Calu3 (cell line): ENCODE measurements around the gene ADAM8. TPM values are rescaled to one million over a fixed set of nuclear protein-coding genes. Genes with fewer than 3 reads are reported as not detected.

Experiments used
- BruUV-seq: library from RNA; stranded (reverse); fragments of 400-500 nt; replicated peaks from 2 replicates; lab custom pipeline; 2021; lab: Mats Ljungman, UMichigan
- CTCF ChIA-PET: fragments of 300-600 bp; sonication (Branson Sonifier 250); formaldehyde crosslinking; loops from one replicate; lab custom pipeline; 2022; ENCODE audit warnings: antibody characterized with exemption; lab: Charles Lee
- DNase-seq: peaks from one replicate; pipeline ENCODE4 v3.0.0; 2022
- H3K27ac Mint-ChIP-seq: one replicate; pipeline ENCODE4 v1.8.0; 2022; ENCODE audit warnings: mixed read lengths; ENCODE audit not compliant: unreplicated experiment
- H3K27me3 Mint-ChIP-seq: one replicate; pipeline ENCODE4 v1.8.0; 2022; ENCODE audit warnings: mixed read lengths; ENCODE audit not compliant: unreplicated experiment
- H3K36me3 Mint-ChIP-seq: one replicate; pipeline ENCODE4 v1.8.0; 2022; ENCODE audit warnings: mild to moderate bottlenecking, moderate library complexity, mixed read lengths; ENCODE audit not compliant: insufficient read depth, unreplicated experiment
- H3K4me1 Mint-ChIP-seq: one replicate; pipeline ENCODE4 v1.8.0; 2022; ENCODE audit warnings: mild to moderate bottlenecking, low read depth, mixed read lengths; ENCODE audit not compliant: unreplicated experiment
- H3K4me3 Mint-ChIP-seq: one replicate; pipeline ENCODE4 v1.8.0; 2022; ENCODE audit warnings: mild to moderate bottlenecking, low read depth, moderate library complexity, mixed read lengths; ENCODE audit not compliant: unreplicated experiment
- H3K9me3 Mint-ChIP-seq: one replicate; pipeline ENCODE4 v1.8.0; 2022; ENCODE audit warnings: low read depth, mixed read lengths; ENCODE audit not compliant: unreplicated experiment
- intact Hi-C: fragments of 100-400 bp; cut with micrococcal nuclease; formaldehyde crosslinking; loops from one replicate; pipeline ENCODE4 v1.10.0; 2022; ENCODE audit not compliant: unreplicated experiment
- total RNA-seq: library from RNA; stranded (reverse); gene quantifications from 2 replicates; pipeline ENCODE4 v1.2.3, GENCODE V29; 2022
- TF ChIP-seq, protein P1 (sequence below): fragments of 200-600 bp; IDR thresholded peaks from one replicate; pipeline ENCODE4 v1.8.0; 2022; ENCODE audit warnings: antibody characterized with exemption; ENCODE audit not compliant: unreplicated experiment

Gene ADAM8
- total RNA-seq, 1 experiment from 2014 or later: 40.4 TPM

DNA sequence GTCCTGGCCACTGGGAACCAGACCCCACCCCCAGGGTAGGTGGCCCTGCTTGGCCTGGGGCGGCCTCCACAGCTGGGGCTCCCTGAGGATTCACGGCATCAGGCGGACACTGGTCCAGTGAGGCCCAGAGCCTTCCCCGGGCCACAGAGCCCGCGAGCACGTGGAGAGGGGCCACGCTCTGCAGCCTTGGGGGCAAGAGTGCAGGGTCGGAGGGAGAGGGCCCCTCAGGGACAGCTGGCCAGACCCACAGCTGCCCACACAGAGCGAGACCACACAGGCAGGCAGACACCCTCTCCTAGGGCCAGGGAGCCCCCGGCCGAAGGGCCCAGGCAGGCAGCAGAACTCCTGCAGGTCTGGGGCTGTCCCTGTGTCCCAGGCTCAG lies 28.3 kb downstream of the ADAM8 start:
- CTCF ChIA-PET: no interaction called here
- no peak for DNase-seq
- H3K27ac Mint-ChIP-seq: no peak overlapping the region
- TF ChIP-seq, protein P1, sequence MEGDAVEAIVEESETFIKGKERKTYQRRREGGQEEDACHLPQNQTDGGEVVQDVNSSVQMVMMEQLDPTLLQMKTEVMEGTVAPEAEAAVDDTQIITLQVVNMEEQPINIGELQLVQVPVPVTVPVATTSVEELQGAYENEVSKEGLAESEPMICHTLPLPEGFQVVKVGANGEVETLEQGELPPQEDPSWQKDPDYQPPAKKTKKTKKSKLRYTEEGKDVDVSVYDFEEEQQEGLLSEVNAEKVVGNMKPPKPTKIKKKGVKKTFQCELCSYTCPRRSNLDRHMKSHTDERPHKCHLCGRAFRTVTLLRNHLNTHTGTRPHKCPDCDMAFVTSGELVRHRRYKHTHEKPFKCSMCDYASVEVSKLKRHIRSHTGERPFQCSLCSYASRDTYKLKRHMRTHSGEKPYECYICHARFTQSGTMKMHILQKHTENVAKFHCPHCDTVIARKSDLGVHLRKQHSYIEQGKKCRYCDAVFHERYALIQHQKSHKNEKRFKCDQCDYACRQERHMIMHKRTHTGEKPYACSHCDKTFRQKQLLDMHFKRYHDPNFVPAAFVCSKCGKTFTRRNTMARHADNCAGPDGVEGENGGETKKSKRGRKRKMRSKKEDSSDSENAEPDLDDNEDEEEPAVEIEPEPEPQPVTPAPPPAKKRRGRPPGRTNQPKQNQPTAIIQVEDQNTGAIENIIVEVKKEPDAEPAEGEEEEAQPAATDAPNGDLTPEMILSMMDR: no peak
- no peaks in the 10 kb centered on the region for H3K9me3 Mint-ChIP-seq
- intact Hi-C loops: no loop called here
- peaks cover 10% of the 10 kb centered on the region for H3K4me1 Mint-ChIP-seq
- H3K27me3 Mint-ChIP-seq: peaks cover 42% of the 10 kb centered on the region
- no peak overlapping the region for H3K4me3 Mint-ChIP-seq
- no TSS peak for BruUV-seq
- H3K36me3 Mint-ChIP-seq: no peaks in the 10 kb centered on the region

DNA sequence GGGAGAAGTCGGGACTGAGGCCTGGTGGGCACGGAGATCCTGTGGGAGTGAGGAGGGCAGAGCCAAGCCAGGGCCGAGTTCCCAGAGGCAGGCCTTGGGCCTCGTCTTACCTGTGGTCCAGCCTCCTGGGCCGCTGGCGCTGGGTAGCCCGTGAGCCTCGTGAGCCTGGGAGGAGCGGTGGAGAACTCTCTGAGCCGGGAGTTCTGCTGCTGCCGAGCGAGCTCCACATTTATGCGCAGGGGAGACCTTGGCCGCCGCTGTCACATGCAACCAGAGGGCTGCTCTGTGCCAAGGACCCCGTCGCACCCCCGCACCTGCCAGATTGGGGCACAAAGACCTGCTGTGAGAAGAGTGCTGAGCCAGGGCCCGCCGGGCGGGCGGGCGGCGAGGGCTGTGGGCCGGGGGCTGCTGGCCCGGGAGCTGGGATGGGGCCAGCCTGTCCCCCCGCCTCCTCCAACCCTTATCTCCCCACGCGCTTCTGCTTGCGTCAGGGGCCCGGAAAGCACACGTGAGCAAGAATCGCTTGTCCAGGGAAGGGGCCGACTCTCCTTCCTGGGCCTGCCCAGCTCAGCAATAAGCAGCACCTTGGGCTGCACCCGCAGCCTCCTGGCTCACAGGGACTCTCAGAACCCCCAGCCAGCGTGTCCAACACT lies 28.9 kb downstream of the ADAM8 start:
- Mint-ChIP-seq H3K4me3 (no peak overlapping the region), H3K9me3 (no peaks in the 10 kb centered on the region), H3K4me1 (peaks cover 15% of the 10 kb centered on the region), H3K36me3 (no peaks in the 10 kb centered on the region), H3K27me3 (peaks cover 47% of the 10 kb centered on the region), H3K27ac (no peak overlapping the region)
- DNase-seq: no peak
- TF ChIP-seq, protein P1: no peak
- intact Hi-C loops: no loop called here
- CTCF ChIA-PET: interaction anchor here (0.6 kb wide), 1 partner anchor 9 kb away, joined by 5 read pairs; no protein-coding TSS in a partner anchor
- BruUV-seq: no TSS peak

DNA sequence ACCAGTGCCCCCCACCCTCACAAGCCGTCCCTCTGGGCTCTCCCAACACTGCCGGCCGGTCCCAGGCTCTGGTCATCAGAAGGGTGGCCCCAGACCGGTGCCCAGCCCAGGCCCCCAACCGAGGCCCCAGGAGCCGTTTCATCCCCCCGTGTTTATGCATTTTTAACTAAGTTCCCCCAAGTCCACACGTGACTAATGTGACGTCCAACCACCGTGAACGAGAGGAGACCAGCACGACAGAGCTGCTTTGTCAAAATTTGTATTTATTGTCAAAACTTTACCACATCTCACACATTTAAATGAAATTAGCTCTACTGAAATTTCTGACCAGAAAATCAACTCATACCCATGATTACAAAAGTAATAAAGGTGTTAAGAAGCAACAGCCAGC lies 30.4 kb downstream of the ADAM8 start:
- DNase-seq: no peak
- Mint-ChIP-seq H3K4me1 (peaks cover 17% of the 10 kb centered on the region), H3K27ac (no peak overlapping the region), H3K27me3 (peaks cover 55% of the 10 kb centered on the region), H3K4me3 (no peak overlapping the region), H3K36me3 (no peaks in the 10 kb centered on the region), H3K9me3 (no peaks in the 10 kb centered on the region)
- no TSS peak for BruUV-seq
- intact Hi-C loops: no loop called here
- TF ChIP-seq, protein P1: no peak
- CTCF ChIA-PET: no interaction called here

DNA sequence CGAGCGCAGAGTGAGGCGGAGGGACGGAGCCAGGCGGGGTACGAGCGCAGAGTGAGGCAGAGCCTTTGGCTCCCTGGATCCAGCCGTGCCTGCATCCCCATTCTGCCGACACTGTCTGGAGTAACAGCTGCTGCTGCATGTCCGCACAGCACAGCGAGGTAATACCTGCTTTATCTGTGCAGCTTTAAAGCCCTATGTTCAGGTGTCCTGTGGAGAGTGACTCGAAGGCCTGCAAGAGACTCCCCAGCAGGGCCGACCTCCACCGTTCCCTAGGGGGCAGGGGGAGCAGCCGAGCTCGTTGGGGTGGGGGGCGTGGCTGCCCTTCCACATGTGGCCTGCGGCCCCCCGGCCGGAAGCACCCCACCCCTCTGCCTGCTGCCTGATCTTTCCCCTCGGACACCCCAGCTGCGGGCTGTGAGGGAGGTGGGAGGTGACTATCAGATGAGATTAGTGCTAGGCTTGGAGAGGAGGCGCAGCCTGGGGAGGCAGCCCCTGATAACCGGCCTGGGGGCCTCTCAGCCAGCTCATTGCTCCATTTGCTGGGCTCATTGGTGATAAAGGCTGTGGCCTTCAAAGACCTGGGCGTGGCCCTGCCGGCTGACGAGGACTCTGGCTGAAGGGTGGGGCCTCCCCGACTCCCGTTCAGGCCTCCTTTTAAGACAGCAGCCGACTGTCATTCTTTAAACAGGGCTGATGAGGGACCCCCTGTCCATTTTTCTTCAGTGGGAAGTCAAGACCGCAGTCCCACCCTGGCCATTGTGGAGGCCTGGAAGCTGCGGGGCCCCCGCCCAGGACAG lies 31.0 kb downstream of the ADAM8 start:
- Mint-ChIP-seq H3K9me3 (no peaks in the 10 kb centered on the region), H3K27ac (no peak overlapping the region), H3K4me3 (no peak overlapping the region), H3K27me3 (peaks cover 55% of the 10 kb centered on the region), H3K4me1 (peaks cover 17% of the 10 kb centered on the region), H3K36me3 (no peaks in the 10 kb centered on the region)
- TF ChIP-seq, protein P1: no peak
- intact Hi-C loops: no loop called here
- BruUV-seq: no TSS peak
- CTCF ChIA-PET: no interaction called here
- no peak for DNase-seq
